ENCODE data around the gene ACTL6B. TPM values are rescaled to one million over a fixed set of nuclear protein-coding genes. Genes with fewer than 3 reads are reported as not detected.

Gene ACTL6B
- total and polyA plus RNA-seq, 2 of the 8 experiments (the other 6 are each of a cell fraction or from before 2014, with no cell fraction given), result 2.1 to 4.5 TPM

DNA sequence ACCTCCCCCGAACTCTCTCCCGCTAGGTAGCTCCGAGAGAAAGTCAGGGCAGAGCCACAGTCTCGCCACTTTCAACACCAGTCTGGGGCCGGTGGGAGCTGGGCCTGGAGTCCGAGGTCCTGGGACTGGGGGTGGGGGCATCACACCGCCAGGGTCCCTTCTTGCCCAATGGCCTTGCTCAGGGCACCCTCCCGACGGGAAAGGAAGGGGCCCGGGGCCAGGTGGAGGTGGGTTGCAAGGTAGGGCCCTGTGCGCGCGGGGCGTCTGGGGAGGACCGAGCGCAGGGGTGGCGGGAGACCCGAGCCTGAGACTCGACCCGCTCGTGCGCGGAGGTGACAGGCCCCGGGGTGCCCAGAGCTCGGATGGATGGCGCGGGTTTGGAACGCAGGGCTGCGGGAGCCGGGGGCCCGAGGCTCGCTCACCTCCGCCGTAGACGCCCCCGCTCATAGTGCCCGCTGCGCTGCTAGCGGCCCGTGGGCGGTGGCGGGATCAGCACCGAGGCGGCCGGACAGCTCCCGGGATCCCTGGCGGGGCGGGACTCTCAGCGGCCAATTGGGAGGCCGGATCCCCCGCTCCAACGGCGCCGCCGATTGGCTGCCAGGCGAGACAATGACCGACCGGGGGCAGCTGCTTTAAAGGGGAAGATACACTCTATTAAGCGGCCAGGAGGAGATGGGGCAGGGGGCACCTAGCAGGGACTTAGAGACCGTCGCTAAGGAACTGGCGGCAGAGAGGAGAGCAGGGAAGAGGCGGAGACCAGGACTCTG, at the start of gene ACTL6B (continued):
- TF ChIP-seq BCL11A (IDR thresholded peaks at IDR 0.05; ENCODE audit: low read depth in 2 of 2, low read length in 2 of 2), result no peak
- no peak for TF ChIP-seq EZH2 (IDR thresholded peaks at IDR 0.05; ENCODE audit: low read depth, low read length, severe bottlenecking)
- TF ChIP-seq BACH1 (IDR thresholded peaks at IDR 0.05; ENCODE audit: low read length), result no peak
- peak; percentile 43; the same call in 1 of the 2 replicates for TF ChIP-seq CREB1 (IDR thresholded peaks at IDR 0.05)
- TF ChIP-seq, protein P1, sequence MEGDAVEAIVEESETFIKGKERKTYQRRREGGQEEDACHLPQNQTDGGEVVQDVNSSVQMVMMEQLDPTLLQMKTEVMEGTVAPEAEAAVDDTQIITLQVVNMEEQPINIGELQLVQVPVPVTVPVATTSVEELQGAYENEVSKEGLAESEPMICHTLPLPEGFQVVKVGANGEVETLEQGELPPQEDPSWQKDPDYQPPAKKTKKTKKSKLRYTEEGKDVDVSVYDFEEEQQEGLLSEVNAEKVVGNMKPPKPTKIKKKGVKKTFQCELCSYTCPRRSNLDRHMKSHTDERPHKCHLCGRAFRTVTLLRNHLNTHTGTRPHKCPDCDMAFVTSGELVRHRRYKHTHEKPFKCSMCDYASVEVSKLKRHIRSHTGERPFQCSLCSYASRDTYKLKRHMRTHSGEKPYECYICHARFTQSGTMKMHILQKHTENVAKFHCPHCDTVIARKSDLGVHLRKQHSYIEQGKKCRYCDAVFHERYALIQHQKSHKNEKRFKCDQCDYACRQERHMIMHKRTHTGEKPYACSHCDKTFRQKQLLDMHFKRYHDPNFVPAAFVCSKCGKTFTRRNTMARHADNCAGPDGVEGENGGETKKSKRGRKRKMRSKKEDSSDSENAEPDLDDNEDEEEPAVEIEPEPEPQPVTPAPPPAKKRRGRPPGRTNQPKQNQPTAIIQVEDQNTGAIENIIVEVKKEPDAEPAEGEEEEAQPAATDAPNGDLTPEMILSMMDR (IDR thresholded peaks at IDR 0.05; ENCODE audit: control extremely low read depth in 1 of 3, insufficient read depth in 1 of 3, low read depth in 1 of 3, low read length in 3 of 3), result no peak
- TF ChIP-seq CEBPB (IDR thresholded peaks at IDR 0.05; ENCODE audit: low read depth, low read length), result no peak
- no peak for TF ChIP-seq SP2 (IDR thresholded peaks at IDR 0.05; ENCODE audit: low read length)
- peak; percentile 51; the same call in 1 of the 2 replicates for TF ChIP-seq POLR2AphosphoS5 (IDR thresholded peaks at IDR 0.05; ENCODE audit: low read depth, low read length)
- 0 out of 2 replicates have a peak, but pooled peaks have one; percentile 18 for TF ChIP-seq YY1 (IDR thresholded peaks at IDR 0.05; ENCODE audit: low read depth, low read length)
- TF ChIP-seq, protein P2, sequence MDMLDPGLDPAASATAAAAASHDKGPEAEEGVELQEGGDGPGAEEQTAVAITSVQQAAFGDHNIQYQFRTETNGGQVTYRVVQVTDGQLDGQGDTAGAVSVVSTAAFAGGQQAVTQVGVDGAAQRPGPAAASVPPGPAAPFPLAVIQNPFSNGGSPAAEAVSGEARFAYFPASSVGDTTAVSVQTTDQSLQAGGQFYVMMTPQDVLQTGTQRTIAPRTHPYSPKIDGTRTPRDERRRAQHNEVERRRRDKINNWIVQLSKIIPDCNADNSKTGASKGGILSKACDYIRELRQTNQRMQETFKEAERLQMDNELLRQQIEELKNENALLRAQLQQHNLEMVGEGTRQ (IDR thresholded peaks at IDR 0.05; ENCODE audit: low read length), result no peak
- TF ChIP-seq NANOG (IDR thresholded peaks at IDR 0.05; ENCODE audit: insufficient read depth, low read depth, low read length, poor library complexity, severe bottlenecking), result no peak
- no peak for TF ChIP-seq RBBP5 (IDR thresholded peaks at IDR 0.05; ENCODE audit: borderline replicate concordance, low read depth, low read length)
- TF ChIP-seq JUN (IDR thresholded peaks at IDR 0.05; ENCODE audit: low read depth, low read length), result no peak
- no peak for TF ChIP-seq TAF1 (IDR thresholded peaks at IDR 0.05; ENCODE audit: low read depth, low read length)
- TF ChIP-seq SIN3A (conservative IDR thresholded peaks at IDR 0.05 in 1 of 2, IDR thresholded peaks at IDR 0.05 in 1 of 2; ENCODE audit: low read depth in 1 of 2, low read length in 2 of 2), result peak; percentile 88 to 93
- TF ChIP-seq SP1 (IDR thresholded peaks at IDR 0.05; ENCODE audit: low read depth, low read length), result peak; percentile 84; the same call in 1 of the 2 replicates
- TF ChIP-seq SAP30 (IDR thresholded peaks at IDR 0.05; ENCODE audit: insufficient read depth, insufficient replicate concordance, low read length), result no peak
- TF ChIP-seq, protein P3, sequence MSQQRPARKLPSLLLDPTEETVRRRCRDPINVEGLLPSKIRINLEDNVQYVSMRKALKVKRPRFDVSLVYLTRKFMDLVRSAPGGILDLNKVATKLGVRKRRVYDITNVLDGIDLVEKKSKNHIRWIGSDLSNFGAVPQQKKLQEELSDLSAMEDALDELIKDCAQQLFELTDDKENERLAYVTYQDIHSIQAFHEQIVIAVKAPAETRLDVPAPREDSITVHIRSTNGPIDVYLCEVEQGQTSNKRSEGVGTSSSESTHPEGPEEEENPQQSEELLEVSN (IDR thresholded peaks at IDR 0.05), result peak; percentile 16; the same call in 1 of the 2 replicates

Measured in H1 (cell line).